H1 (cell line): Measurements from ENCODE around the gene IQGAP3. TPM values are rescaled to one million over a fixed set of nuclear protein-coding genes. Genes with fewer than 3 reads are reported as not detected.

Experiments
- CHD7 ChIP-seq: fragments of 300-600 bp; sonication (generic); IDR thresholded peaks from 2 replicates; pipeline ENCODE4 v1.7.1; 2012; ENCODE audit warnings: low read length, moderate library complexity, mild to moderate bottlenecking, inconsistent platforms; ENCODE audit not compliant: insufficient replicate concordance
- YY1 ChIP-seq: IDR thresholded peaks from 2 replicates; pipeline ENCODE4 v1.6.1; 2011; ENCODE audit warnings: low read depth, mild to moderate bottlenecking, low read length
- polyA plus RNA-seq, 7 experiments: library from polyadenylated mRNA; depleted of rRNA in 3 of 7; stranded (reverse) in 5 of 7; unstranded in 2 of 7; fragments of >200 nt in 5 of 7; fragments of 200-250 nt in 2 of 7; gene quantifications; 1 replicate in 5 of 7; 2 replicates in 1 of 7; 4 replicates in 1 of 7; pipeline versions ENCODE4 v1.2.1 to v1.2.3, GENCODE V29; 2011 to 2013; ENCODE audit warnings: missing spikeins in 2 of 7, mixed read lengths in 2 of 7
- total RNA-seq: library from RNA; stranded (reverse); fragmentation: NEBNext Ultra II Directional; extraction: Animal tissue kit (Norgen Biotek cat#: 25700); gene quantifications from 2 replicates; pipeline ENCODE4 v1.2.1, GENCODE V29; 2021
- TF ChIP-seq, protein P1 (sequence below), 3 experiments: IDR thresholded peaks; 1 replicate in 2 of 3; 2 replicates in 1 of 3; pipeline versions ENCODE4 v1.5.1 to v1.6.1; 2011; ENCODE audit warnings: low read length in 3 of 3, mild to moderate bottlenecking in 3 of 3, inconsistent platforms in 2 of 3, low read depth in 1 of 3, moderate library complexity in 1 of 3; ENCODE audit not compliant: insufficient read depth in 1 of 3; ENCODE audit errors: control extremely low read depth in 1 of 3

The IQGAP3 gene
- total and polyA plus RNA-seq, 2 of the 8 experiments (the other 6 are each of a cell fraction or from before 2014, with no cell fraction given): 14.6 to 22.3 TPM

DNA sequence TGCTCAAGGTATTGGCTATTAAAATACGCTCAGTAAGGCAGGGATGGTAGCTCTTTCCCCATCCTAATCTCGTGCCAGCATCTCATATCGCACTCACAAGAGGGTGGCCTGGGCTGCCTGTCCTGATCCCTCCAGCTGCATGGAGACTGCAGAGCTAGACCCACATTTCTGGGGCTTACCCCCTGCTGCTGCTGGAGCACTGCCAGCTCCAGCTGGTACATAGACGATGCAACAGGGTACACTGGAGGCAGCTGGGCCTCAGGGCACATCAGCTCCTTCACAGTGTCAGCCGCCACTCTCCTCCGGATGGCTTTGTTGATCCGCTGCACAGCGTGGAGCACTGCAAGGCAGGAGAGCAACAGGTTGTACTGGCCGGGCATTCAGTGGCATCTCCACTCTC lies 16.0 kb downstream of the IQGAP3 start (continued):
- TF ChIP-seq CHD7 (no peak), YY1 (no peak)
- TF ChIP-seq, protein P1, sequence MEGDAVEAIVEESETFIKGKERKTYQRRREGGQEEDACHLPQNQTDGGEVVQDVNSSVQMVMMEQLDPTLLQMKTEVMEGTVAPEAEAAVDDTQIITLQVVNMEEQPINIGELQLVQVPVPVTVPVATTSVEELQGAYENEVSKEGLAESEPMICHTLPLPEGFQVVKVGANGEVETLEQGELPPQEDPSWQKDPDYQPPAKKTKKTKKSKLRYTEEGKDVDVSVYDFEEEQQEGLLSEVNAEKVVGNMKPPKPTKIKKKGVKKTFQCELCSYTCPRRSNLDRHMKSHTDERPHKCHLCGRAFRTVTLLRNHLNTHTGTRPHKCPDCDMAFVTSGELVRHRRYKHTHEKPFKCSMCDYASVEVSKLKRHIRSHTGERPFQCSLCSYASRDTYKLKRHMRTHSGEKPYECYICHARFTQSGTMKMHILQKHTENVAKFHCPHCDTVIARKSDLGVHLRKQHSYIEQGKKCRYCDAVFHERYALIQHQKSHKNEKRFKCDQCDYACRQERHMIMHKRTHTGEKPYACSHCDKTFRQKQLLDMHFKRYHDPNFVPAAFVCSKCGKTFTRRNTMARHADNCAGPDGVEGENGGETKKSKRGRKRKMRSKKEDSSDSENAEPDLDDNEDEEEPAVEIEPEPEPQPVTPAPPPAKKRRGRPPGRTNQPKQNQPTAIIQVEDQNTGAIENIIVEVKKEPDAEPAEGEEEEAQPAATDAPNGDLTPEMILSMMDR (IDR thresholded peaks at IDR 0.05; ENCODE audit: control extremely low read depth in 1 of 3, insufficient read depth in 1 of 3, low read depth in 1 of 3, low read length in 3 of 3): no peak
